SKM-1 treated with dmso at 0.1 percent for 144 hours (cell line): ENCODE results near the gene HNRNPAB.

Experiments used
- DNase-seq: peaks from one replicate; lab custom pipeline; 2025; ENCODE audit not compliant: unreplicated experiment; lab: John Stamatoyannopoulos, UW

The HNRNPAB gene

GRCh38 chr5:178204182-178204934, at the start of gene HNRNPAB:
HNRNPAB (plus strand) TSS chr5:178204533; CDS start chr5:178204838, 305 bp downstream.
- peak; percentile 87 for DNase-seq

- DNase-seq: no peak
These were observed 49.3 kb upstream of the HNRNPAB start for GRCh38 chr5:178155065-178155464.

DNA sequence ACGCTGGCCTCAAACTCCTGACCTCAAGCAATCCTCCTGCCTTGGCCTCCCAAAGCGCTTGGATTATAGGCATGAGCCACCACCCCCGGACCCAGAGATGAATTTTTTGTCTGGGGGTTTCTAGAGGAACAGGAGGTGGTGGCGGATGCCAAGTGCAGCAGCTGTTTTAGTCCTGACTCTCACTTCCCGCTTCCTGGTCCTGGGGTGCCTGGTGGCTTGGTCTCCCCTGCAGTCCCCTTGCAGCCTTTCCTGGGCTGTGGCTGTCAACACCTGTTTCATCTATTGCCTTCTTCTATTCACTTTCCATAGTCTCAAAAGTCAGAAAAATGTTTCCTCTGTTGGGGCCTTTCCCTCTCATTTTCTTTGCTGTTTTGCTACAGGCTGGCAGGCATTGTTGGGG, 44.2 kb upstream of the HNRNPAB start:
- no peak for DNase-seq

GRCh38 chr5:178162481-178162880, 41.9 kb upstream of the HNRNPAB start:
- DNase-seq: no peak

DNA sequence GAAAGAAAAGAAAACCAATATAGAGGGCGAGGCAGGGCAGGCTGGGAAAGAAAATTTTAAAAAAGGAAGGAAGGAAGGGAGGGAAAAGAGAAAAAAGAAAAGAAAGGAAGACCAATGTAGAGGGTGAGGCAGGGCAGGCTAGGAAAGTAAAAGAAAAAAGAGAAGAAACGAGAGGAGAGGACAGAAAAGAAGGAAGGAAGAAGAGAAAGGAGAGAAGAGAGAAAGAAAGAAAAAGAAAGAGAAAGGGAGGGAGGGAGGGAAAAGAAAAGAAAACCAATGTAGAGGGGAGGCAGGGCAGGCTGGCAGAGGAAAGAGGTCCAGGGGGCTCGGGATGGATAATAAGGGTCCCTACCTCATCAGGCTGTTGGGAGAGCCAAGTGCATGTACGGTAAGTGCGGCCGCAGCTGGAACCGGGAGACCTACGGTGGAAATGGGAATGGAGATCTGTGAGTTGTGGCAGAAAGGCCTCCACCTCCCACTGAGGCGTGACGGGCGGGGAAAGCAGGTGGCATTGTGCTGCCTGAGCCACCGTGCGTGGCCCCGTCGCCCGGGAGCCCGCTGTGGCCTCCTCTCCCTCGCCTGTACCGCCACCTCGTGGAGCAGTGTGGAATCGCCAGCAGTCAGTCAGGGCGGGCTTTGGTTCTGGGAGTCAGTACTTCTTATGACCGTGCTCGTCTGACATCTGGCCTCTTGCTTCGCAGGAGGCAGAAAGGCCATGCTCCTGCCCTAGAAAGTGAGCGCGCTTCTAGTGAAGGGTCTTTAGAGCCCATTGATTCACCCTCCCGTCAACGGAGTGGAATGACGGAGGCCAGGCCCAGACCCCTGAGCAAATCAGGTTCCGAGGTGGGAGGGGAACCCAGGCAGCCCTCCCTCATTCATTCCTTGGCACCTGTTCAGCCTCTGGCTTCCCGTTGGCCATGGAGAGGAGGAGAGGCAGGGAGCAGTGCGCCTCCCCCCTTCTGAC, 40.3 kb upstream of the HNRNPAB start:
- peak; percentile 65 for DNase-seq

DNA sequence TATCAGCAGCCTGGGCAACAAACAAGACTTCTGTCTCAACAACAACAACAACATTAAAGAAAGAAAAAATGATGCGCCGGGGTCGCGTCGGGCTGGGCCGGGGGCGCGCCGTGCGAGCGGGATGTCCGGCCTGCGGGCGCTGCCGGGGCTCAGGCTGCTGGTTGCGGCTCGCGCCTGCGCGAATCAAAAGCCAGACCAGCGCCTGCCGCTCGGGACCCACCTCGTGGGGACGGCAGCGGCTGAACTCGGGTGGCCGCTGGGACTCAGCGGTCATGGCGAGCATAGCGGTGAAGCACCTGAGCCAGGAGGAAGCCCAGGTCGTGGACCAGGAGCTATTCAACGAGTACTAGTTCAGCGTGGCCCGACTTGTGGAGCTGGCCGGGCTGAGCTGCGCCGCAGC, 38.8 kb upstream of the HNRNPAB start:
- DNase-seq: no peak

DNA sequence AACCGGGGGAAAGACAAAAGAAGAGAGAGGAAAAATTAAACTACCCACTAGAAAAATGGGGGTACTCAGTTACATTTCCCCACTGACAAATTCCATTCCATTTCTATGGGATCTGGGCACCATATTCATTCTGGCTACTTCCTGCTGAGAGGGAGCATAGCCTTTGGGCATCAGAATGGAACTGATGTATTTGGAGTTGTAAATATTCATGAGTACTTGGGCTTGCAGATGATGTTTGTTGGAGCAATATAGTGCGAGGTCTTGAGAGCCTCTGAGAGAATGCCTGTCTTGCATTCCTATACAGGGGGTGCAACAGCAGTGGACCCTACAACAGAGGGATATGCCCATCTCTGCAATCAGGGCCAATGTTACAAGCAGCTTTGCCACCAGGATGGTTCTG, 33.9 kb upstream of the HNRNPAB start:
- no peak for DNase-seq

DNA sequence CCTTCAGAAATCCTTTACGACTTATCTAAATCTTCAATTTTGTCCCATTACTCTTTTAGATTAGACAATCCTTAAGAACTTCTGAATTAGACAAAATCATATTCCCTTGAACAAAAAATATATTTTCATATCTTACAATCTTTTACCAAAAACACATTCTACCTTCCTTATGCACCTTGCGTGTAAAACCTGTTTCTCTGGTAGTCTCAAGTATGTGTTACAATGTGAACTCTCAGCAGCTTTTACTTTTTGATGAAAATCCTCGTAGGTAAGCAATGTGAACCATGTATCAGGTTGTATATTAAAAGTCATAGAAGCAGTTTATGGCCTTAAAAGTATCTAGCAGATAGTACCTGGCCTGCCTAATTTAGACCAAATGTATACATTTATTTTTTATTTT, 29.9 kb upstream of the HNRNPAB start:
- no peak for DNase-seq

- DNase-seq: no peak
These were observed 27.5 kb upstream of the HNRNPAB start for GRCh38 chr5:178176791-178177190.

DNA sequence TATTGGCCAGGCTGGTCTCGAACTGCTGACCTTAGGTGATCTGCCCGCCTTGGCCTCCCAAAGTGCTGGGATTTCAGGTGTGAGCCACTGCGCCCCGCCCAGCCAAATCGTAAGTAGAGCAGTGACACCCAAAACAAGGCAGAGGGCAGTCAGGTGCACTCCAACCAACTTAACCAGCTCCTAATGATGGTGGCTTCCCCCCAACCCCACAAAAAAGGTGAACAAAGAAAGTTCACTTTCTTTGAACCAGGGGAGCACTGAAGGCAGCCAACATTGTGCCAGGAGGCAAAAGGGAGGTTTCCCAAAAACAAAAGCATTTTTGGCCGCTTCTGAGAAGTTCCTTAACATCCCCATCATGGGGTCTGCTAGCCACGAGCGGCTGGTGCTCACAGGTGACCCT, 26.8 kb upstream of the HNRNPAB start:
- no peak for DNase-seq

DNA sequence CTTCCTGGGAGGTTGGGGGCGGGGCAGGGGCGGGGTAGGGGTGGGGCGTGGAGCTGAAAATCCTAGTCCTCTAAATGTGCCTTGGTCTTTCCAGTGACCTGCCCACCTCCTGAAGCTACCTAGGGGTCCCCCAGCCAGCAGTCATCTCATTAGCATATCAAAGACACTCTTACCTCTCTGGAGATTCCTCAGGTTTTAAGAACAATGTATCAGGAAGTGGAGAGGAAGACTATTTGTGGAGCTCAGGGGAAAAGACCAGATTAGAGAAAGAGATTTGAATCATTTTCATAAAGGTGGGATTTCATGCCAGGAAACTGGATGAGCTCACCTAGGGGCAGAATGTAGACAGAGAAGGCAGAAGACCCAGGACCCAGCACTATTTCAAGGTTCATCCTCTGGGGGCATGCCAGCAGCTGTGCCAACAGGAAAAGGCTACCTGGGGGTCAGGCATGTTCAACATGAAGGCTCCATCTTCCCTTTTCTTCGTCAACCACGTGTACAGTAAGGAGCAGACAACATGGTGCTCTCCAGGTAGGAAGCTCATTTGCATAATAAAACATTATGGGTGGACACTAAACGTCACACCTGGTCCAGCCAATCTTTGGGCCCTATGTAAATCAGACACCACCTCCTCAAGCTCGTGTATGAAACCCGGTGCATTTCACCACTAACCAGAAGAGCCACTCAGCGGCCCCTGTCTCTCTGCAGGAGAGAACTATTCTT, 24.0 kb upstream of the HNRNPAB start:
- DNase-seq: no peak

- peak; percentile 96 for DNase-seq
These were observed 22.0 kb upstream of the HNRNPAB start for GRCh38 chr5:178182158-178182876.

DNA sequence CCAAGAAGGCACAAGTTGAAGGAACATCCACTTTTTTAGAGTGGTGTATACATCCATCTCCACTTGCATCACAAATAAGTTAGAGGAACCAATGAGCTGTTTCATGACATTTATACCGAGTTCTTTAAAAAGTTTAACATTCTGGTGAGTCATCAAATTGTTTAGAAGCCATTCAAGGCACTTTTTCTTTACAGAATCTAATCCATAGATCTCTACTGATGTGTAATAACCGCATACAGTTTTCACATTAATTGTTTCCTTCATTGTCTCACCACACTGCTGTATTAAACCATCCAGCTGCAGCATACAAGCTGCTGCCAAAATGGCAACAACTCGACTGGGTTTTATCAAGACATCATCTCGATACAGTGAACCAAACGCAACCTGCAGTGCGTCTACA, 17.9 kb upstream of the HNRNPAB start:
- no peak for DNase-seq

DNA sequence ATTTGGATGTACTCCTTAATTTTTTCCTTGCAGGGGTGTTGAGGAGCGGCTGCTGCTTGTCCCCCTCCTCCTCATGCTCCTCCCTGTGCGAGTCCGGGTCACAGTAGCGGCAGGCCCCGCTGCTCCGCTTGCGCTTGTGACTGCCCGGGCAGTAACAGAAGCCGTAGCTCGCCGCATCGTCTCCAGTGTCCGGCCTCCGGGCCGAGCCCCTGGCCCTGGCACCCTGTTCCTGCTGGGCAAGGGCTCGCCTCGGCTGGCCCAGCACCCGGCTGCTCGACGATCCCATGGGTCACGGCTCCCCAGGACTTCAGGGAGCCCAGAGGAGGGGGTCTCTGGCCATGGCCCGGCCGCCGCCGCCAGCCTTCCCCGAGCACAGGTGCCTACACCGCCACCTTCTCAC, 17.3 kb upstream of the HNRNPAB start, which contains the start of gene GMCL2:
Gene GMCL2, minus strand, starts transcription at position 358 of the 400 bp plus-strand sequence. Its CDS starts 72 bp downstream, at position 286.
- DNase-seq: no peak

DNA sequence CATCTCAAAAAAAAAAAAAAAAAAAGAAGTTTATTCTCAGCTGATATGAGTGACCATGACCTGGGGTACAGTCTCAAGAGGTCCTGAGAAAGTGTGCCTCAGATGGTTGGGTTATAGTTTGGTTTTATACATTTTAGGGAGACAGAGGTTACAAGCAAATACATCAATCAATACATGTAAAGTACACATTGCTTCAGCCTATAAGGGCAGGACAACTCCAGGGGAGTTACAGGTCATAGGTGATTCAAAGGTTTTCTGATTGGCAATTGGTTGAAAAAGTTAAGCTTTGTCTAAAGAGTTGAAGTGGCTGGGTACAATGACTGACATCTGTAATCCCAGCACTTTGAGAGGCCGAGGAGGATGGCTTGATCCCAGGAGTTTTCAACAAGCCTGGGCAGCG, 14.9 kb upstream of the HNRNPAB start:
- no peak for DNase-seq

DNA sequence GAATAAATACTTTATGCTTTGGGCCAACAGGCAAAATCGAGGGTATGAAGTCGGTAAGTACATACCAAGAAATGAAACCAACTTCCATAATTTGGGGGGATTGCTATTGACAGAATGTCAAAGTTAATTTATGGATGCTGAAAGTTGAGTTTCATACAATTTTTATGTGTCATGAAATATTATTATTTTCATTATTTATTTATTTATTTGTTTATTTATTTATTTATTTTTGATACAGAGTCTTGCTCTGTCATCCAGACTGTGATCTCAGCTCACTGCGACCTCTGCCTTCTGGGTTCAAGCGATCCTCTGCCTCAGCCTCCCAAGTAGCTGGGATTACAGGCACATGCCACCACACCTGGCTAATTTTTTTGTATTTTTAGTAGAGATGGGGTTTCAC, 12.7 kb upstream of the HNRNPAB start:
- no peak for DNase-seq

DNA sequence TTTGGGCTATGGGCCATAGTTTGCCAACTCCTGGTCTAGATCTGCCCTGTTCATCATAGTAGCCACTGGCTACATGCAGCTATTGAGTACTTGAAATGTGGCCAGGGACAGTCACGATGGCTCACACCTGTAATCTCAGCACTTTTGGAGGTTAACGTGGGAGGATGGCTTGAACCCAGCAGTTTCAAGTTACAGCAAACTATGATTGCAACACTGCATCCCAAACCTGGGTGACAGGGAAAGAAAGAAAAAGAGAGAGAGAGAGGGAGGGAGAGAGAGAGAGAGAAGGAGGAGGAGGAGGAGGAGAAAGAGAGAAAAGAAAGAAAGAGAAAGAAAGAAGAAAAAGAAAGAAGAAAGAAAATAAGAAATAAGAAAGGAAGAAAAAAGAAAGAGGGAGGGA, 12.1 kb upstream of the HNRNPAB start:
- no peak for DNase-seq

GRCh38 chr5:178192787-178193186, 11.5 kb upstream of the HNRNPAB start:
- no peak for DNase-seq

GRCh38 chr5:178193251-178193809, 11.0 kb upstream of the HNRNPAB start:
- no peak for DNase-seq

- DNase-seq: peak; percentile 53
These were observed 10.3 kb upstream of the HNRNPAB start for GRCh38 chr5:178194026-178194425.
